HG03060 (cell line): ENCODE data around the gene ESD.
"Not testable (repeated sequence)": the region's sequence is repeated elsewhere in the genome, so short reads cannot be mapped to it uniquely, and the experiment has no call there.

Source experiments
- ATAC-seq: cut with Tn5 transposase; IDR thresholded peaks from one replicate; pipeline ENCODE4 v1.9.1; 2021; ENCODE audit warnings: low read depth, moderate number of reproducible peaks; ENCODE audit not compliant: unreplicated experiment

The ESD gene

GRCh38 chr13:46797501-46798237 is 708 bp upstream of the ESD start:
- no peak for ATAC-seq

GRCh38 chr13:46796129-46796514 is 839 bp downstream of the ESD start:
- no peak for ATAC-seq

GRCh38 chr13:46795321-46795720 is 1.6 kb downstream of the ESD start:
- ATAC-seq = no peak

GRCh38 chr13:46783504-46783903 is 13.5 kb downstream of the ESD start:
- no peak for ATAC-seq

GRCh38 chr13:46782691-46783090 is 14.3 kb downstream of the ESD start:
- no peak for ATAC-seq

GRCh38 chr13:46782066-46782465 is 14.9 kb downstream of the ESD start:
- ATAC-seq = no peak

- no peak for ATAC-seq
These were observed 18.1 kb downstream of the ESD start for GRCh38 chr13:46778890-46779289.

GRCh38 chr13:46778095-46778494 is 18.9 kb downstream of the ESD start:
- no peak for ATAC-seq

GRCh38 chr13:46775385-46776107 is 21.4 kb downstream of the ESD start:
- no peak for ATAC-seq

- ATAC-seq = no peak
These were observed 23.4 kb downstream of the ESD start for GRCh38 chr13:46773541-46773940.

- no peak for ATAC-seq
These were observed 25.3 kb downstream of the ESD start for GRCh38 chr13:46771693-46772092.

GRCh38 chr13:46769925-46770324 is 27.0 kb downstream of the ESD start:
- not testable (repeated sequence) for ATAC-seq

GRCh38 chr13:46761866-46762265 is 35.1 kb downstream of the ESD start:
- no peak for ATAC-seq

GRCh38 chr13:46761174-46761573 is 35.8 kb downstream of the ESD start:
- ATAC-seq = no peak

- no peak for ATAC-seq
These were observed 37.1 kb downstream of the ESD start for GRCh38 chr13:46759846-46760245.

- no peak for ATAC-seq
These were observed 39.3 kb downstream of the ESD start for GRCh38 chr13:46757640-46758039.

GRCh38 chr13:46756977-46757376 is 40.0 kb downstream of the ESD start:
- ATAC-seq = no peak

GRCh38 chr13:46755508-46755907 is 41.5 kb downstream of the ESD start:
- ATAC-seq = not testable (repeated sequence)

GRCh38 chr13:46754812-46755211 is 42.1 kb downstream of the ESD start:
- no peak for ATAC-seq

- ATAC-seq = no peak
These were observed 43.0 kb downstream of the ESD start for GRCh38 chr13:46753917-46754316.

- no peak for ATAC-seq
These were observed 43.8 kb downstream of the ESD start for GRCh38 chr13:46753137-46753536.
